Endothelial cell of umbilical vein (primary cell): Measurements from ENCODE around the gene PRRC2B. TPM values are rescaled to one million over a fixed set of nuclear protein-coding genes. Genes with fewer than 3 reads are reported as not detected.

ENCODE experiments used
- BruUV-seq: library from RNA; stranded (reverse); fragments of 400-500 nt; replicated peaks from 2 replicates; lab custom pipeline; 2021; lab: Mats Ljungman, UMichigan
- CTCF ChIA-PET: fragments of 300-600, 350-600 bp; sonication (Branson Sonifier 250); formaldehyde crosslinking; loops from one replicate; lab custom pipeline; 2021; ENCODE audit warnings: antibody characterized with exemption, inconsistent platforms; lab: Charles Lee
- POLR2A ChIA-PET: fragments of 300-600, 350-600 bp; sonication (Branson Sonifier 250); formaldehyde crosslinking; loops from one replicate; lab custom pipeline; 2021; ENCODE audit warnings: antibody characterized with exemption, inconsistent platforms; lab: Charles Lee
- DNase-seq: peaks from one replicate; pipeline ENCODE4 v3.0.0-alpha.2; 2011; ENCODE audit warnings: low read depth, low spot score
- FAIRE-seq: peaks from 2 replicates; lab custom pipeline; 2011; peaks lifted over from hg19 to GRCh38; lab: Jason Lieb, UNC
- H2AFZ ChIP-seq: 2 replicates; pipeline ENCODE4 v1.6.0; 2012; ENCODE audit warnings: low read depth, low read length, control low read depth, inconsistent platforms
- H3K27ac ChIP-seq: 2 replicates; pipeline ENCODE4 v1.5.1; 2011; ENCODE audit warnings: low read depth, mild to moderate bottlenecking, control low read depth, low read length, moderate library complexity; ENCODE audit not compliant: insufficient read depth
- H3K27me3 ChIP-seq, 2 experiments: 2 replicates each; pipeline versions ENCODE4 v1.6.0 to v1.6.1; 2011; ENCODE audit warnings: low read length in 2 of 2, mixed read lengths in 1 of 2; ENCODE audit not compliant: control insufficient read depth in 2 of 2, insufficient read depth in 2 of 2
- H3K36me3 ChIP-seq, 2 experiments: 2 replicates in 1 of 2; 3 replicates in 1 of 2; pipeline ENCODE4 v1.5.1; 2011; ENCODE audit warnings: low read length in 2 of 2, mild to moderate bottlenecking in 1 of 2, moderate library complexity in 1 of 2; ENCODE audit not compliant: control insufficient read depth in 2 of 2, insufficient read depth in 2 of 2; ENCODE audit errors: extremely low read depth in 1 of 2
- H3K4me1 ChIP-seq: 3 replicates; pipeline ENCODE4 v1.5.1; 2011; ENCODE audit warnings: mild to moderate bottlenecking, low read length; ENCODE audit not compliant: control insufficient read depth, insufficient read depth; ENCODE audit errors: extremely low read depth
- H3K4me2 ChIP-seq: 2 replicates; pipeline ENCODE4 v1.6.1; 2011; ENCODE audit warnings: low read length, control low read depth, mixed read lengths; ENCODE audit not compliant: insufficient read depth
- H3K4me3 ChIP-seq, 3 experiments: fragments of 200-600 bp in 1 of 3; sonication (generic), shearing (Covaris generic) in 1 of 3; replicated peaks in 1 of 3; 2 replicates each; pipeline ENCODE4 v1.5.1; 2011 to 2016; ENCODE audit warnings: control low read depth in 3 of 3, low read length in 3 of 3, mild to moderate bottlenecking in 2 of 3, inconsistent platforms in 1 of 3, low read depth in 1 of 3, moderate library complexity in 1 of 3; ENCODE audit not compliant: insufficient read depth in 1 of 3
- H3K79me2 ChIP-seq: 2 replicates; pipeline ENCODE4 v1.6.0; 2012; ENCODE audit warnings: low read length, inconsistent platforms; ENCODE audit not compliant: control insufficient read depth, insufficient read depth
- H3K9ac ChIP-seq: replicated peaks from 2 replicates; pipeline ENCODE3; 2011; ENCODE audit warnings: low read length, control low read depth; ENCODE audit not compliant: insufficient read depth; ENCODE audit errors: extremely low read depth
- H3K9me1 ChIP-seq: replicated peaks from 3 replicates; pipeline ENCODE4 v1.6.0; 2011; ENCODE audit warnings: mild to moderate bottlenecking, low read length; ENCODE audit not compliant: control insufficient read depth, insufficient read depth; ENCODE audit errors: extremely low read depth
- H3K9me3 ChIP-seq: replicated peaks from 2 replicates; pipeline ENCODE4 v1.5.1; 2012; ENCODE audit warnings: low read length, inconsistent platforms; ENCODE audit not compliant: control insufficient read depth, insufficient read depth
- H4K20me1 ChIP-seq: replicated peaks from 2 replicates; pipeline ENCODE3; 2011; ENCODE audit warnings: mild to moderate bottlenecking, low read length; ENCODE audit not compliant: control insufficient read depth, insufficient read depth; ENCODE audit errors: extremely low read depth
- CTCF ChIP-seq, 2 donors: IDR thresholded peaks; 1 replicate in 1 of 2; 2 replicates in 1 of 2; pipeline ENCODE4 v1.5.1; 2011; ENCODE audit warnings: low read length in 2 of 2, mild to moderate bottlenecking in 2 of 2, moderate library complexity in 2 of 2, control low read depth in 1 of 2, inconsistent platforms in 1 of 2, low read depth in 1 of 2; ENCODE audit not compliant: insufficient read depth in 1 of 2; ENCODE audit errors: extremely low read depth in 1 of 2
- FOS ChIP-seq: IDR thresholded peaks from 2 replicates; pipeline ENCODE4 v1.6.1; 2011; ENCODE audit warnings: mild to moderate bottlenecking, low read length, moderate library complexity, borderline replicate concordance; ENCODE audit not compliant: insufficient read depth
- JUN ChIP-seq: IDR thresholded peaks from 2 replicates; pipeline ENCODE4 v1.6.1; 2011; ENCODE audit warnings: borderline replicate concordance, low read depth; ENCODE audit not compliant: insufficient read length, insufficient read depth
- dilution Hi-C: fragments of 300-500 bp; cut with MboI; formaldehyde crosslinking; loops from one replicate; pipeline ENCODE4 v1.15.0; 2019; ENCODE audit warnings: low sequenced_read_pairs; ENCODE audit not compliant: extremely low pct_ligation_motif_present
- intact Hi-C: fragments of 100-400 bp; cut with micrococcal nuclease; formaldehyde crosslinking; loops from one replicate; pipeline ENCODE4 v1.10.0; 2022
- polyA plus RNA-seq, 4 experiments: library from polyadenylated mRNA; depleted of rRNA in 3 of 4; stranded (reverse) in 3 of 4; unstranded in 1 of 4; fragments of >200 nt; gene quantifications; 2 replicates each; pipeline versions ENCODE4 v1.2.1 to v1.2.3, GENCODE V29; 2011 to 2012; ENCODE audit warnings: missing spikeins in 1 of 4
- total RNA-seq: library from RNA; stranded (reverse); gene quantifications from 2 replicates; pipeline ENCODE4 v1.2.3, GENCODE V29; 2021

Gene PRRC2B
- total and polyA plus RNA-seq, 2 donors (not counting 3 experiments of a cell fraction or from before 2014, with no cell fraction given), result 35.6 to 256 TPM

- no peaks in the 10 kb centered on the region for H3K9me1 ChIP-seq
- DNase-seq (no peak), FAIRE-seq (no peak)
- no peaks in the 10 kb centered on the region for H3K9me3 ChIP-seq
- peak overlapping the region; percentile 35 for H3K4me2 ChIP-seq
- H2AFZ ChIP-seq, result peak overlapping the region; percentile 8
- POLR2A ChIA-PET, result no interaction called here
- BruUV-seq, result TSS peak; percentile 10
- H3K79me2 ChIP-seq, result peaks cover 4% of the 10 kb centered on the region
- TF ChIP-seq FOS, result no peak
- TF ChIP-seq JUN, result no peak
- intact Hi-C loops, result loop anchor here (2.0 to 10.0 kb wide), 3 partner anchors 27 to 179 kb away; partner anchors contain the start of gene POMT1
- CTCF ChIA-PET, result no interaction called here
- H3K4me1 ChIP-seq, result peaks cover 4% of the 10 kb centered on the region
- H3K4me3 ChIP-seq, result peak overlapping the region; percentile 40 to 73 (median 57)
- no peaks in the 10 kb centered on the region for H4K20me1 ChIP-seq
- H3K9ac ChIP-seq, result peak overlapping the region; percentile 49
- dilution Hi-C loops, result no loop called here
- H3K36me3 ChIP-seq, result peaks cover 5 to 27% of the 10 kb centered on the region in 2 experiments
- H3K27ac ChIP-seq, result no peak overlapping the region
- no peaks in the 10 kb centered on the region for H3K27me3 ChIP-seq
Measured at GRCh38 chr9:131529597-131530545, 136.0 kb downstream of the PRRC2B start.

GRCh38 chr9:131530546-131530919 is 136.6 kb downstream of the PRRC2B start:
- dilution Hi-C loops (no loop called here), intact Hi-C loops (loop anchor here (2.0 to 10.0 kb wide), 3 partner anchors 28 to 180 kb away; partner anchors contain the start of gene POMT1)
- DNase-seq (peak; percentile 30), FAIRE-seq (peak; percentile 62)
- TF ChIP-seq FOS (no peak), CTCF (IDR thresholded peaks at IDR 0.05; ENCODE audit: extremely low read depth in 1 of 2, insufficient read depth in 1 of 2, low read depth in 1 of 2, low read length in 2 of 2) (peak in 1 of 2 donors; percentile 28)
- Histone ChIP-seq H3K9ac (peak overlapping the region; percentile 49), H3K27ac (no peak overlapping the region), H3K36me3 (peaks cover 5 to 25% of the 10 kb centered on the region in 2 experiments), H3K27me3 (no peaks in the 10 kb centered on the region), H2AFZ (peak overlapping the region; percentile 8), H3K4me2 (peak overlapping the region; percentile 35), H3K9me3 (no peaks in the 10 kb centered on the region), H3K79me2 (peaks cover 4% of the 10 kb centered on the region), H4K20me1 (no peaks in the 10 kb centered on the region), H3K9me1 (no peaks in the 10 kb centered on the region), H3K4me3 (peak overlapping the region; percentile 40 to 73 (median 57)), H3K4me1 (peaks cover 4% of the 10 kb centered on the region)
- BruUV-seq, result no TSS peak
- CTCF ChIA-PET, result no interaction called here
- POLR2A ChIA-PET, result no interaction called here
